ENCODE data around the gene MRPS10. TPM values are rescaled to one million over a fixed set of nuclear protein-coding genes. Genes with fewer than 3 reads are reported as not detected.

The MRPS10 gene
- total RNA-seq, 4 donors from 2014 or later, result 27.8 to 38.8 (median 29.3) TPM

DNA sequence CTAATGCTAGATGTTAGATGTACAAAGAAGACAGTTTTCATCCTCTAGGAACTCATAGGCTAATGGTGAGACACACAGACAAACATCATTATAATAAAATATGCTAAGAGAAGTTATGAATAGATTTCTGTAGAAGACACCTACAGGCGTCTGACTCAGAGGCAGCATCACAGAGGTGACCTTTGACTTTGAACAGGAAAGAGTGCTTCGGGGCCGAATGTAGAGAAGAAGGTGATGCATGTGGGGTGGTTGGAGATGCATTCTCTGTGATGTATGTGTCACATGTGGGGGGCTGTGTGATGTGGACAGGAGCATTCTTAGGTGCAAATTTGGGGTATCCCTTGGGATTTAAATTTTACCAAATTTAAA lies 37.7 kb downstream of the MRPS10 start:
- Histone ChIP-seq H3K36me3 (no peaks in the 10 kb centered on the region), H3K4me3 (no peak overlapping the region), H3K27ac (replicated peaks in 1 of 4) (no peak overlapping the region), H3K9me3 (no peaks in the 10 kb centered on the region), H3K4me1 (peaks cover 0 to 4% (median 2%) of the 10 kb centered on the region in 4 donors), H3K27me3 (peaks cover 0 to 22% (median 3%) of the 10 kb centered on the region in 4 donors)
- no peak for DNase-seq (ENCODE audit: extremely low spot score)
- intact Hi-C loops (cut with DNase I), result no loop called here
- WGBS, result 81% methylated on average over 3 of the region's 3 CpGs
- TF ChIP-seq POLR2AphosphoS5 (IDR thresholded peaks at IDR 0.05) (no peak), EP300 (IDR thresholded peaks at IDR 0.05) (no peak), POLR2A (IDR thresholded peaks at IDR 0.05; ENCODE audit: low read depth) (no peak)
- TF ChIP-seq, protein P1, sequence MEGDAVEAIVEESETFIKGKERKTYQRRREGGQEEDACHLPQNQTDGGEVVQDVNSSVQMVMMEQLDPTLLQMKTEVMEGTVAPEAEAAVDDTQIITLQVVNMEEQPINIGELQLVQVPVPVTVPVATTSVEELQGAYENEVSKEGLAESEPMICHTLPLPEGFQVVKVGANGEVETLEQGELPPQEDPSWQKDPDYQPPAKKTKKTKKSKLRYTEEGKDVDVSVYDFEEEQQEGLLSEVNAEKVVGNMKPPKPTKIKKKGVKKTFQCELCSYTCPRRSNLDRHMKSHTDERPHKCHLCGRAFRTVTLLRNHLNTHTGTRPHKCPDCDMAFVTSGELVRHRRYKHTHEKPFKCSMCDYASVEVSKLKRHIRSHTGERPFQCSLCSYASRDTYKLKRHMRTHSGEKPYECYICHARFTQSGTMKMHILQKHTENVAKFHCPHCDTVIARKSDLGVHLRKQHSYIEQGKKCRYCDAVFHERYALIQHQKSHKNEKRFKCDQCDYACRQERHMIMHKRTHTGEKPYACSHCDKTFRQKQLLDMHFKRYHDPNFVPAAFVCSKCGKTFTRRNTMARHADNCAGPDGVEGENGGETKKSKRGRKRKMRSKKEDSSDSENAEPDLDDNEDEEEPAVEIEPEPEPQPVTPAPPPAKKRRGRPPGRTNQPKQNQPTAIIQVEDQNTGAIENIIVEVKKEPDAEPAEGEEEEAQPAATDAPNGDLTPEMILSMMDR (IDR thresholded peaks at IDR 0.05), result no peak

DNA sequence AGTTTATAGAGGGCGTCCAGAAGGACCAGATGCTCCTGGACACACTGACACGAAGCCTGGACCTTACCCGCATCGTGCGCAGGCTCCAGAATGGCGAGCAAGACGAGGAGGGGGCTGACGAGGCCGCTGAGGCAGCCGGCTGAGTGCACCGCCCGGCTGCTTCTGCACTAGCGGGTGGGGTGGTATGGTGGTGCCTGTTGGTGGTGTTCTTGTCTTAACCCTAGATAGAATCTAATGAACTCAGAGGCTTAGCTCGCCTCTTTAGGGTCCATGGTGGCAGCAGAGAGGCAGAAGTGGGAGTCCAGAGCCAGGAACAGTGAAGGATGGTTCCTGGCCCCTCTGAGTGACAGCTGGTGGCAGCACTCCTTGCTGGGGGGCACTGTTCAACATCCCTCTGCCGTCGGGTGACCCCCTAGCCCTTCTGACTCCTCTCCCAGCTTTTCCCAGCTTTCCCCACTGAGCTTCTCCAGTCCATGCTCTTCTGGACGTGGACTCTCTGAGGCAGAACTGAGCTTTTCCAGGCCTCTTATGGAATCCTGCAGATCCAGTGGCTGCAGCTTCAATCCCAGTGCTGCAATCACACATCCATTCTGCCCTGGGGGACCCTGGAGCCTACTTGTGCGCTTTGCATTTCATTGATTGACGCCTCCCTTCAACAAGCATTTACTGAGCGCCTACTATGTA lies 38.3 kb downstream of the MRPS10 start:
- TF ChIP-seq POLR2AphosphoS5 (IDR thresholded peaks at IDR 0.05) (no peak), EP300 (IDR thresholded peaks at IDR 0.05) (no peak)
- TF ChIP-seq, protein P1 (IDR thresholded peaks at IDR 0.05), result no peak
- Histone ChIP-seq H3K4me3 (no peak overlapping the region), H3K4me1 (peaks cover 0 to 4% (median 2%) of the 10 kb centered on the region in 4 donors), H3K27ac (replicated peaks in 1 of 4) (no peak overlapping the region), H3K36me3 (no peaks in the 10 kb centered on the region), H3K9me3 (no peaks in the 10 kb centered on the region), H3K27me3 (peaks cover 0 to 22% (median 3%) of the 10 kb centered on the region in 4 donors)
- DNase-seq (ENCODE audit: extremely low spot score), result no peak
- WGBS, result 92% methylated on average over 20 of the region's 20 CpGs
- intact Hi-C loops (cut with DNase I), result no loop called here

DNA sequence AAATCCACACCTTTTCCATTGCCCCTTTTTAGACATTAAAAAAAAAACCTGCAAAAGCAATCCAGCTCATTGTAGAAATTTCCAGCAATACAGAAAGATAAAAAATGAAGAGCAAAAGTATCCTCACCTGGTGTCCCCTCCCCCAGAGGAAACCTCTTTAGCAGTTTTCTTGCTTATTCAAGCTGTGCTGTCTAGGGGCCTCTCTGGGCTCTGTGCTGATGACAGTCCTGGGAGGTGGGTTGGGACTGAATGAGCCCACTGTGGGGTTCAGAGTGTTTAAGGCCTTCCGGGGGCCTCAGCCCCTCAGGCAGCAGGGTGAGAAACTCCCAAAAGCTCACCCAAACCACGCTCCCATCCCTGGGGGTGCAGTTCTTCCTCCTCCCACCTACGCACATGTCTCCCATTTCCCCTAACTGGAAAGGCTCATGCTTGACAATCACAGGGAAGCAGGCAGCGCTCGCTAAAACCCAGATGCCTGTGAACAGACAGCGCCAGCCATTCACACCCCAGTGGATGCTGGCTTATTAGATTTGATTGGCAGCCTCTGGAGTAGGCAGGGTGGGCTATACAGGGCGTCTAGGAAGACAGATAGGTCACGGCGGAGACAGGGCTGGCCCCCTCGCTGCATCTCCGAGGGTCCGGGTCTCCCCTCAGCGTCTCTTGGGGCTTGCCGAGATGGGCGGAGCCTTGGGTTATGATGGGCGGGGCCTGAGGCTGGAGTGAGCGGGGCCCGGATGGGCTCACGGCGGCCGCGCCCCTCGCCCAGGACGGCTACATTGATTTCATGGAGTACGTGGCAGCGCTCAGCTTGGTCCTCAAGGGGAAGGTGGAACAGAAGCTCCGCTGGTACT lies 39.9 kb downstream of the MRPS10 start:
- intact Hi-C loops (cut with DNase I), result no loop called here
- H3K36me3 ChIP-seq, result no peaks in the 10 kb centered on the region
- WGBS, result 53% methylated on average over 6 of the region's 27 CpGs
- H3K4me1 ChIP-seq, result peaks cover 0 to 4% (median 2%) of the 10 kb centered on the region in 4 donors
- no peak for TF ChIP-seq POLR2AphosphoS5 (IDR thresholded peaks at IDR 0.05)
- no peak for TF ChIP-seq EP300 (IDR thresholded peaks at IDR 0.05)
- TF ChIP-seq, protein P1 (IDR thresholded peaks at IDR 0.05), result no peak
- no peak for TF ChIP-seq POLR2A (IDR thresholded peaks at IDR 0.05; ENCODE audit: low read depth)
- DNase-seq (ENCODE audit: extremely low spot score), result no peak
- no peak overlapping the region for H3K4me3 ChIP-seq
- H3K9me3 ChIP-seq, result no peaks in the 10 kb centered on the region
- H3K27ac ChIP-seq (replicated peaks in 1 of 4), result no peak overlapping the region
- H3K27me3 ChIP-seq, result peaks cover 0 to 22% (median 3%) of the 10 kb centered on the region in 4 donors

DNA sequence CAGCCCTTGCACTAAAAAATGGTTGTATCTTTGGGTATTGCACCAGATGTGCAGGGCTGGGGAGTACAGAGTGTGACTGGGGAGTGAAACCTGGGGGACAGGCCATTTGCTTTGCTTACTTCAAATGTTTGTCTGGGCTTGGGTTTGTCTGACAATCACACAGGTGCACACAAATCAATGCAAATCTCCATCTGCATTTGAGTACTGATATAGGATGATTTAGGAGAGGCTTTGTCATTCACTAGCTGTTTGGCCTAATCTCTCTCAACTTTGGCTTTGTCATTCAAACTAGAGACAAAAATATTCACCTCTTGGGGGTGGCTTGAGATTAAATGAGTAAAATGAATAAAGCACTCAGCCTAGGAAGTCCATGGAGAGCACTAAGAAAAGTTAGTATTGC lies 40.7 kb downstream of the MRPS10 start:
- Histone ChIP-seq H3K27me3 (peaks cover 0 to 22% (median 3%) of the 10 kb centered on the region in 4 donors), H3K4me3 (no peak overlapping the region), H3K27ac (replicated peaks in 1 of 4) (no peak overlapping the region), H3K36me3 (no peaks in the 10 kb centered on the region), H3K9me3 (no peaks in the 10 kb centered on the region), H3K4me1 (peaks cover 0 to 4% (median 2%) of the 10 kb centered on the region in 4 donors)
- no peak for TF ChIP-seq POLR2A (IDR thresholded peaks at IDR 0.05; ENCODE audit: low read depth)
- no peak for DNase-seq (ENCODE audit: extremely low spot score)
- intact Hi-C loops (cut with DNase I), result no loop called here

DNA sequence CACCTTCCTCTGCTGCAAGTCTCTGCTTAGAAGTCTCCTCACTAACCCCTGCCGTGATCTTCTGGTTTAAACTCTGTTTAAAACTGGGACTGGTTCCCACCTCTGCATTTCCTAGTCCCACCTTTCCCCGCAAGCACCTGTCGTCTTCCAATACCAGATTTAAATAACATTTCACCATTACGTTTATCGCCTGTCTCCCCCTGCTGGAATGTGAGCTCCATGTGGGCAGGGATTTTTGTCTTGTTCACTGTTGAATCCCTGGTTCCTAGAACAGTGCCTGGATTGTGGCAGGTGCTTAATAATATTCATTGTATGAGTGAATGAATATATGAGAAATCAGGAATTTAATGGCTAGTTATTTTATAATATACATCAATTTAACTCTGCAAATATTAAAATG lies 41.8 kb downstream of the MRPS10 start:
- Histone ChIP-seq H3K9me3 (no peaks in the 10 kb centered on the region), H3K27me3 (peaks cover 0 to 22% (median 3%) of the 10 kb centered on the region in 4 donors), H3K4me3 (no peak overlapping the region), H3K4me1 (peaks cover 0 to 4% (median 2%) of the 10 kb centered on the region in 4 donors), H3K36me3 (no peaks in the 10 kb centered on the region), H3K27ac (replicated peaks in 1 of 4) (no peak overlapping the region)
- intact Hi-C loops (cut with DNase I), result no loop called here
- no peak for DNase-seq (ENCODE audit: extremely low spot score)
- WGBS, result 73% methylated on average over 5 of the region's 5 CpGs
- no peak for TF ChIP-seq POLR2A (IDR thresholded peaks at IDR 0.05; ENCODE audit: low read depth)
- TF ChIP-seq POLR2AphosphoS5 (IDR thresholded peaks at IDR 0.05), result no peak
- TF ChIP-seq EP300 (IDR thresholded peaks at IDR 0.05), result no peak
- TF ChIP-seq, protein P1 (IDR thresholded peaks at IDR 0.05), result no peak

All from esophagus muscularis mucosa (tissue), 4 donors.